GM18517 (cell line): ENCODE results near the gene MRPL3.

Experiments
- ATAC-seq: cut with Tn5 transposase; IDR thresholded peaks from one replicate; pipeline ENCODE4 v1.9.1; 2021; ENCODE audit warnings: mild to moderate bottlenecking, moderate library complexity; ENCODE audit not compliant: unreplicated experiment

MRPL3 gene

GRCh38 chr3:131421301-131421700, 81.5 kb downstream of the MRPL3 start:
- ATAC-seq, result no peak

GRCh38 chr3:131417751-131418150, 85.0 kb downstream of the MRPL3 start:
- no peak for ATAC-seq
